Activated T-cell treated with anti-CD3 and anti-CD28 coated beads, Interleukin-2, amount 50 U/mL, for 1 hour (primary cell): ENCODE data around the gene PCGF2.

Experiments used
- DNase-seq: peaks from one replicate; pipeline ENCODE4 v3.0.0-alpha.2; 2020

PCGF2 gene

DNA sequence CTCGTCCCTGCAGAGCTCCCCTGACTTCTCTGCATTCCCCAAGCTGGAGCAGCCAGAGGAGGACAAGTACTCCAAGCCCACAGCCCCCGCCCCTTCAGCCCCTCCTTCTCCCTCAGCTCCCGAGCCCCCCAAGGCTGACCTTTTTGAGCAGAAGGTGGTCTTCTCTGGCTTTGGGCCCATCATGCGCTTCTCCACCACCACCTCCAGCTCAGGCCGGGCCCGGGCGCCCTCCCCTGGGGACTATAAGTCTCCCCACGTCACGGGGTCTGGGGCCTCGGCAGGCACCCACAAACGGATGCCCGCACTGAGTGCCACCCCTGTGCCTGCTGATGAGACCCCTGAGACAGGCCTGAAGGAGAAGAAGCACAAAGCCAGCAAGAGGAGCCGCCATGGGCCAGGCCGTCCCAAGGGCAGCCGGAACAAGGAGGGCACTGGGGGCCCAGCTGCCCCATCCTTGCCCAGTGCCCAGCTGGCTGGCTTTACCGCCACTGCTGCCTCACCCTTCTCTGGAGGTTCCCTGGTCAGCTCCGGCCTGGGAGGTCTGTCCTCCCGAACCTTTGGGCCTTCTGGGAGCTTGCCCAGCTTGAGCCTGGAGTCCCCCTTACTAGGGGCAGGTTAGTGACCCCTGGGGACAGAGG, 31.6 kb downstream of the PCGF2 start:
- DNase-seq = no peak

DNA sequence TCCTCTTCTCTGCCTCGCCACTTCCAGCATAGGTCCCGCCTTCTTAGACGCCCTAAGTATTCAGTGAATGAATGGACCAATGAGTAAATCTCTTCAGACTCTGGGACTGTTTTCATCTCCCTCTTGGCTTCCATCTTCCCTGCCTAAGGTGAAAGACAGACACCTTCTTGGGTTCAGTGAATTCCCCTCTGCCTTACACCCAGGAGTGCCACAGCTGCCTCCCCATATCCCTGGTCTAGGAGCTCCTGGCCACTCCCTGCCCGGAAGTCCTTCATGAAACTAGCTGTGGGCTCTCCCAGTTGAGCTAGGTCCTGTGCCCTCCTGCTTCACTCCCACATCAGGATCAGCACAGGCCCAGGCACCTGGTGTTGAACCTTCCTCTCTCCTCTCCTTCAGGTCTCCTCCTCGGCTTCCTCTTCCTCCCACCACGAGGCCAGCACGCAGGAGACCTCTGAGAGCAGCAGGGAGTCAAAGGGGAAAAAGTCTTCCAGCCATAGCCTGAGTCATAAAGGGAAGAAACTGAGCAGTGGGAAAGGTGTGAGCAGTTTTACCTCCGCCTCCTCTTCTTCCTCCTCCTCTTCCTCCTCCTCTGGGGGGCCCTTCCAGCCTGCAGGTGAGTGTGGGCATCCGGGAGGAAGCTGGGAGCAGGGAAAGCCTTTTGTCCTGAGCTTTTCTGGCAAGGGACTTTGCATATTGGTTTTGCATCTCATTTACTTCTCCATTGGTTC, 32.8 kb downstream of the PCGF2 start:
- no peak for DNase-seq

DNA sequence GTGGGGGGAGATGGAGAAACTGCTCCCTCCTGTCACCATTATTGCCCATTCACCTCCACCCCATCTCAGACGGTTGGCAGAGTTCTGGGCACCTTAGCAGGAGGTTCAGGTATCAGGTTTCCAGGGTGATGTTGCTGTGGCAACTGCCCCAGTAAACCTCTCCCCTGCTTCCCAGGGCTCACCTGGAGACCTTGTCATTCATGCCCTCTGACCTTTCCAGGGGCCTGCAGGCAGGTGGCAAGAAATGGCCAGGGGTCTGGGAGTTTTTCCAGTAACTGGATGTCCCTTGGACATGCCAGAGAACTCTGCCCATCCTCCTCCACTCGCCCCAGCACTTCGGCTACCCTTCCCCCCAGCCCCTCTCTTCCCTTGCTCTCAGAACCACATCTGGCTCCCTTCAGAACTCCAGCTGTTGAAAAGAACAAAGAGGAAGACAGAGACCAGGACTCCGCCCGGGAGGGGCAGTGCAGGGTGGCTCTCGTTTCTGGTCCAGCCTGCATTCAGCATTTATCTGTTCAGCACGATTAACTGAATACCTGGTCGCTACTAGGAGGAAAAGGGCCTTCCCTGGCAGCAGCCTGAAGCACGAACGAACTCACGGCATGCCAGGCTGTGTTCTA, 34.6 kb downstream of the PCGF2 start:
- DNase-seq = no peak

DNA sequence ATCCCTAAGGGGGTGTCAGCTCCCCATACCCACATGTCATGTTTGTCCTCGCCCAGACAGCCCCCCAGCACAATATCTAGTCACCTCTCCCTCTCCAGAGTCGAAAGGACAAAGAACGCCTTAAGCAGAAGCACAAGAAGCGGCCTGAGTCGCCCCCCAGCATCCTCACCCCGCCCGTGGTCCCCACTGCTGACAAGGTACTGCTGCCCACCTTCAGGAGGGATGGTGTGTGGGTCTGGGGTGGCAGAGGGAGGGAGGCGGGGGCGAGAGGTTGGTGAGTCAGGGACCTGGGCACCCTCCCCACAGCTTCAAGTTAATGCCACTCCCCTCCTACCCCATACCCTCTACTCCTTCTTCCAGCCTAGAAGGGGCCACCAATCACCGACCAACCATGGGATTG, 35.5 kb downstream of the PCGF2 start:
- no peak for DNase-seq

DNA sequence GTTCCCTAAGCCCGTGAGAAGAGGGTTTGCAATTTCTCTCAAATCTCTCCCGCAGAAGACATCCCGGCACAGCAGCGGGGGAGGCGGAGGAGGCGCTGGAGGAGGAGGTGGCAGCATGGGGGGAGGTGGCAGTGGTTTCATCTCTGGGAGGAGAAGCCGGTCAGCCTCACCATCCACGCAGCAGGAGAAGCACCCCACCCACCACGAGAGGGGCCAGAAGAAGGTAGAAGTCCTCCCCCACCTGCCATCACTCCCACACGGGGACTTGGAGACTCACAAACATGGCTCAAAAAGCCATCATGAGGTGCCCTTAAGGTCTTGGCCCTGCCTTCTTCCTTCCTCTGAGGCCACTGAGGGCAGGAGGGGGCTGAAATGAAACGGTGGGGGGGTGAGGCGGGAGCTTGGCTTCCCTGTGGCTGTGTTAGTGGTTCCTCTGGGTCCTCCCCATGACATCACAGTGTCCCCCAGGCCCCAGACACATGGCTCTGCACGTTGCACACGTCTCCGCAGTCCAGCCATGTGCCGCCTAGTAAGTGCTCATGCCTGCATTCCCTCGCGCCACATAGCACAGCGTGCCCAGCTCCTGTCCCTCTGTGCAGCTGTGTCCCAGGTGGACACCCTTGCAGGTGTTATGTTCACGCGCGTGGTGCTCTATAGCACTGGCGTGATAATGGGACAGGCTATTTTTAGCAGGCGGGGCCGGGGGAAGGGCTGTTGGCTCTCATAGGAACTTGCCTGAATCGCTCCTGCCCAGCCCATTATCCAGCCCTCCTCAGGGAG, 36.2 kb downstream of the PCGF2 start:
- DNase-seq = no peak

DNA sequence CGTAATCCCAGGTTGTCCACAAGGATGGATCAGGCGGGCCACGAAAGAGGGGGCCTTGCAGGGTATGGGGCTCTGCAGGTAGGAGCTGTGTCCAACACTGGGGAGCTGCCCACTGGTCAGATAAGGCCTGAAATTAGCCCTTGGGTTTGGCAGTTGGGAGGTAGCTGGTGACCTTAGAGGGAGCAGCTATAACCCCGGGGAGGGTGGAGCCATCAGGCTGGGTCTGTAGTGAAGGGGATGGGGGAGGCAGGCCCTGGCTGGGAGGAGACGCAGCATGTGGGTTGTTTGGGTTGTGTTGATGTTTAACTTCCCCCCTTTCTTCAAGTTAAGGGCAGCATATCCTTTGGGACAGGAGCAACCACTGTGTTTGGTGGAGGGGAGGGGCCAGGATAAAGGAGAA, 37.2 kb downstream of the PCGF2 start:
- DNase-seq = no peak

DNA sequence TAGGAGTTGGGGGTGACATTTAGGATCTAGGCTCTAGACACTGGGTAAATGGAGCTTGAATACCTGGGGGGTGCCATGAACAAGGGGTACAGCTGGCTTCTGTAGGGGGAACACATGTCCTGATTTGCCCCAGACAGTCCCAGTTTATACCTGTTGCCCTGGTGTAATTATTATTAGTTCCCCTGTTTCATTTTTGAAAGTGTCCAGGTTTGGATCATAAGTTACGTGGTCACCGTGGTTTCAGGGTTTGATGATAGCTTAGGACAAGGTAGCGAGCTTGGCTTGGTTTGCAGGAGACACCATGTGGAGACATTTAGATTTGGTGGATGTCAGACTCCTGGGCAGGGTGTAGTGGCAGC, 37.6 kb downstream of the PCGF2 start:
- DNase-seq = no peak

DNA sequence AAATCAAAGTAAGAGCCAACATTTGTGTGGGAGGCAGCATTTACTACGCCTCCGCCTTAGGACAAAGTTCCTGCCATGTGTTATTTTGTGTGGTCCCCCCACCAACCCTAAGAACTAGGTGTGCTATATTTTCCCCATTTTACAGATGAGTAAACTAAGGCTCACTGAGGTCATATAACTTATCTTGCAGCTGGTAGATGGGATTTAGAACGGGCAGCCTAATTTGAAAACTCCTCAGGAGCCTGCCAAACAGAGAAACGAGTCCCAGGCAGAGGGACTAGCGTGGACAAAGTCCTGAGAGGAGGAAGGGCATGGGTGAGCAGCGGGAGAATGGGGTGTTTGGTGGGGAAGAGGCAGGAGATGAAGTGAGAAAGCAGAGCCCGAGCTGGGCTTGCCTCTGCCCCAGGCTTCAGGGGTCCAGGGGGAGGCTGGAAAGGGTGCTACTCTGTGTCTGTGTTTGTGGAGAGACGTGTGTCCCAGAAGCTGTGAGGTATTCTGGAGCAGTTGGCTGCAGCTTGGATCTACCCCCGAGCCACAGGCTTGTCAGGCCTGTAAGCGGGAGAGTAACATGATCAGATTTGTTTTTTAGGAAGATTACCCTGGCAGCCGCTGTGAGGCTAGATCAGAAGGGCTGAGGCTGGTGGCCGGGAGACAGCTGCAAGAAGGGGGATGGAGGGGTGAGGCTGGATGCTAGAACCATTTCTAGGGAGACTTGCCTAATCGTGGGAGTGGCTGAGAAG, 38.1 kb downstream of the PCGF2 start:
- no peak for DNase-seq

DNA sequence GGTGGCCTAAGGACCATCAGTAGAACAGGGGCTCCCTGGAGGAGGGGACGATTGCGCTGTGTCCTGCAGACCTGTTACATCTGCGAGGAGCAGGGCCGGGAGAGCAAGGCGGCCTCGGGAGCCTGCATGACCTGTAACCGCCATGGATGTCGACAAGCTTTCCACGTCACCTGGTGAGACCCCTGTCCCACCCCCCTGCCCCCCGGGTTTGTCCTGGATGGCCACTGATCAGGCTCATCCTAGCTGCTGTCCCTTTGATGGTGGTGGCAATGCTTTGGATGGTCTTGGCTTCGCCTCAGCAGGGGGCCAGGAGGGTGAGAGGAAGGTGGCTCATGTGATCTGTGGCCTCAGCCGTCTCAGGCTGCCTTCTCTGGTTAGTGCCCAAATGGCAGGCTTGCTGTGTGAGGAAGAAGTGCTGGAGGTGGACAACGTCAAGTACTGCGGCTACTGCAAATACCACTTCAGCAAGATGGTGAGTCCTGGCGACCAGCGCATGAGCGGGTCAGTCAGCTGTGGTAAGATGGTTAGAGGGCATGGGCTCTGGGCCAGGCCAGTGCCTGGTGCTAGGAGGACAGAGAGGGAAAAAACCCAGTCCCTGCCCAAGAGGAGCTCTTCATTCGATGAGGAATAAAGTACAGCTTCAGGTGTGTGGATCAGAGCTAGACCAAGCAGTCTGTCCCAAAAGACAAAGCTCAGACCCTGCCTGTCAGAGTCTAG, 38.9 kb downstream of the PCGF2 start:
- no peak for DNase-seq

DNA sequence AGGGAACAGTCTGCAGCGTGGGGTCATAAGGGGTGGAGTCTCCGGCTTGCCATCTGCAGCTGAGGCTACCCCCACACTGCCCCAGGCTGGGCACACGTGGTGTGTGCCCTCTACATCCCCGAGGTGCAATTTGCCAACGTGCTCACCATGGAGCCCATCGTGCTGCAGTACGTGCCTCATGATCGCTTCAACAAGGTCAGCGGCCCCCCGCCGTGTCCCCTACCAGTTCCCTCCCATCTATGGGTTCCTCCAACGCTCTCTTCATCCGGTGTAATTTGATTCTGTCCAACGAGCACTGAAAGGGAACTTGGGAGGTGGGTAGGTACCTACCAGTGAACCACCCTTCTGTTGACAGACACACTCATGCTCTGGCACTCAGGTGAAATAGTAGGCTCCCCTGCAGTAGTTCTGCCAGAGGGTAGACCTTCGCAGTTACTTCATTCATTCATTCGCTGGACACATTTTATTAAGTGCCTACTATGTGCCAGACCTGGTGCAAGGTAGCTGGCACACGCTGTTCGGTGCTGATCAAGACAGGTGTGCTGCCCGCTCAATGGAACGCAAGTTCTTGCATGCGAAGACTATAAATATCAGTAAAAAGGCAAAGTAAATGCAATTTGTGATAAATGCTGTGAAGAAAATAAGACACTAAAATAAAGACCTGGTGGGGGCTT, 40.3 kb downstream of the PCGF2 start:
- no peak for DNase-seq

DNA sequence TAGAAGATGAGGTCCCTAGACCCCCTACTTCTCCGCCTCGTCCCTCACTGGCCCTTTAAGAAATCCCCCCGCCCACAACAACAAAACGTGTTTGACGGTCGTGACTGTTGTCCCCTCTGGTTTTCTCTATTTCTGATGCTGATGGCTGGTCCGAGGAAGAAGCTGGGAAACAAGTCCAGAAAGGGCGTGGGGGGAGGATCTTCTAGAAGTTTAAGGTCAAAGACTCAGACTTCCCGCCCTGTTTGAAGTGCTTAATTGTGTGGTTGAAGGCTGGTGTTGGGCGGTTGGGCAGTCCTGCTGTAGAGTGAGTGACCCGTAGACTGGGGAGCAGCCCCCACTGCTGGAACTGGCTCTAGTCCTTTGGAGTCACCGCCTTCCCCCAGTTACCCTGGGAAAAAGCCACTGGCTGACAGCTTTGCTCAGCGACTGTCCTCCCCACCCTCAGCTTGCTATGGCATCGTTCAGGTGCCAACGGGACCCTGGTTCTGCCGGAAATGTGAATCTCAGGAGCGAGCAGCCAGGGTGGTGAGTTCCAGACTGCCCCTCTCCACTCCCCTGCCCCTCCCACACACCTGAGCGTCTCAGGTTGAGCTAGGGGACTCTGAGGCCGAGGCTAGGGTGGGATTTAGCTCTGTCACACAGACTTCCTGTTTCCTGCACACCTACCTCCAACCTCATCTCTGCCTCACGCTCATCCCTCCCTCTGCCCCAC, 41.5 kb downstream of the PCGF2 start:
- peak; percentile 43 for DNase-seq

DNA sequence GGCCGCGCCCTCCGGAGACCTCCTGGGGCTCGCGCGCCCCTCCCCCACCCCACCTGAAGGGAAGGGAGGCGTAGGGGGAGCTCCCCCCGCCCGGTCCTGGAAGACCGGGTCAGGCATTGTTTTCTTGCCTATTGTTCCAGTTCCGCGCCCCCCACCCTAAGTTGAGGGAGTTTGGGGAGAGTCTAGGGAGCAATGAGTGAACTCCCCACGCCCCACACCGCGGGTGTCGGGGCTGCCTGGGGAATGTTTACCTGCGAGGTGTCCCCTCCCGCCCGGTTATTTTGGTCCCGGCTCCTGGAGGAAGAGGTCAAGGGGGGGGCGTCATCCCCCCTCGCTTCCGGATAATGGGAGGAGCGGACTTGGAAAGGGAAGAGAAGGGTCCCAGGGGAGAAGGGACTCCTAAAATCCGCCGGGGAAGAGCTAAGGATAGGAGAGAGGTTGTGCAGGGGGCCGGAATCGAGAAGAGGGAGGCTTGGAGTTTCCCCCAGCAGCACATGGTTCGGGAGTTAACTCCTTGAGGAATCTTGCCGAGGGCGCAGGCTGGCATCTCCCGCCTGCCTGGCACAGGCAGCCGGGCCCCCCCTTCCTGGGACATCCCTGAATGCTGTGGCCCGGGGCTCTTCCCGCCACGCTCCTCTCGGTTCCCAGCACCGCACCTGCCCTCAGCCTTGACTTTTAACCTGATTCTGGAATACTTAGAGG, 42.2 kb downstream of the PCGF2 start:
- DNase-seq = no peak

DNA sequence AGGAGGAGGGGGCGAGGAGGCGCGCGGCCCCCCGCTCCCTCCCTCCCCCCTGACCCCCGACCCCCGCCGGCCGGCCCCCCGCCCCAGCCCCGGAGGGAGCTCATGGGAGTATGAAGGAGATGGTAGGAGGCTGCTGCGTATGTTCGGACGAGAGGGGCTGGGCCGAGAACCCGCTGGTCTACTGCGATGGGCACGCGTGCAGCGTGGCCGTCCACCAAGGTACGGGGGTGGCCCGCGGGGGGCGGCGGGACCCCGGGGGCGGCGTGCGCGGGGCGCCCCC, 42.7 kb downstream of the PCGF2 start:
- DNase-seq = no peak

DNA sequence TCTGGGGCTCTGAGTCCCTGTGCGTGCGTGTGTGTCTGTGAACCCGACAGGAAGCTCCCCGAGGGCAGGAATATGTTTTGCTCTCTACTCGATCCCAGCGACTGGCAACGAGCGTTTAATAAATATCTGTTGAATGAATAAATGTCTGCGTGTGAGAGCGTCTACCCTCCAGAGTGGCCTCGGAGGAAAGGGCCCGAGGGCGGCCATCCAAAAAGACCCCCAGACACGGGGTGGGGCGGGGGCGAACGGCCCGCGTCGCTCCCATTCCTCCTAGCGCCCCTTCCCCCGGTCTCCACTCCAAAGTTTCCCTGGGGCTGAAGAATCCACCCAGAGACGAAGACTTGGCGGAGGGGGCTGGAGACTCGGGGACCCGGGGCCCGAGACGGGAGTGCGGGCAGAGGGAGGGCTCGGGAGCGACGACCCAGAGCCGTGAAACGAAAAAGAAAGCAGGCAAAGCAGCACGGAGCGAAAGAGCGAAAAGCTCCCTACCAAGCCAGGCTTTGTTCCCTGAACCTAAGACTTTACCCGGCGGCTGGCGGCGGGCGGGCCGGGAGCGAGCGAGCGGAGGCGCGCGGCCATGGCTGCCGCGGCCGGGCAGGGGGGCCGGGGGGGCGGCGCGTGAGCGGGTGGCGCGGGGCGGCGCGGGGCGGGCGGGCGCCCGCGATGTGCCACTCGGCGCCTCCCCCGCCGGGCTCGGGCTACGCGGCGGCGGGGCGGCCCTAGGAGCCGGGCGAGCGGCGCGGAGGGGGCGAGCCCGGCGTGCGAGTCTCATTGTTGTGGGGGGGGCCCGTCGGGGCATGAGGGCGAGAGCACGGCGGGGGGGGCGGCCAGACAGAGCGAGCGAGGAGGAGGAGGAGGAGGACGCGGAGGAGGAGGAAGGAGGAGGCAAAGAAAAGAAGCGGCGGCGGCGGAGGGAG, 43.3 kb downstream of the PCGF2 start, which contains the start of gene MLLT6:
TSS of gene MLLT6 (plus strand) at position 668 of the 917 bp plus-strand sequence. CDS start 360 bp downstream, outside the sequence.
- peak; percentile 84 for DNase-seq

DNA sequence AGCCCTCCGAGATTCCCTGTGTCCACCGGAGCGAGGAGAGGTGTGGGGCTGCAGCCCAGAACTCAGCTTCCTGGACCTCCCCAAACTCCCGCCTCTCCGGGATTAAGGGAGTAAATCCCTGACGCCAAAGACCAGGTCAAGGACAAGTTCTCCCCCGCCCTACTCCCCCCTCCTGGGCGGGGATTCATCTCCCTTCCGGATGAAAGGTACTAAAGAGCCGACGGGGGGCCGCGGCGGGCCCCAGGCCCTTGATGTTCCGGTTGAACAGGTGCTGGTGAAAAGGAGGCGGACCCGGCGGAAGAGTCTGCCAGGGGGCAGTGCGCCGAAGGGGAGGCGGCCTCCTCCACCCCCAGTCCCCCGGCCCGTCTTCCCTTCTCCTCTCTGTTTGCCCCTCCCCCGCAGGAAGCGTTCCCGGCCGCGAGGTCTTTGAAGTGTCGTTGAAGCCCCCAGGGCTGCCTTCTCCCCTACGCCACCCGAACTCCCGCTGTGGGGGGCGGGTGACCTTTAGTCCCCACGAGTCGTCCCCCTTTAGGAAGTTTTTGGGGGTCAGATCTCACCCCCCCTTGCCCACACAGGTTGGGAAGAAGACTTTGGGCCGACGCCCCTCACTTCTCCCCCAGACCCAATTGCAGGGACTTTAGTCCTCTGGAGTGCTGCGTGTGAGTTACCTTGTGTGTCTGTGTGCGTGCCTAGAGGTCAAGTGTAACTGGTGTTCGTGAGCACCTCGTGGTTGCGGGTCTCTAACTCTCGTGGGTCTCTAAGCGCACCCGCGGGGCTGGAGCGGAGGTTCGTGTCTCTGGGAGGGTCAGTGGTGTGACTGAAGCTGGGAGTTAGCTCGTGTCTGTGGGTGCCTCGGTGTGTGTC, 44.2 kb downstream of the PCGF2 start:
- DNase-seq = peak; percentile 67

DNA sequence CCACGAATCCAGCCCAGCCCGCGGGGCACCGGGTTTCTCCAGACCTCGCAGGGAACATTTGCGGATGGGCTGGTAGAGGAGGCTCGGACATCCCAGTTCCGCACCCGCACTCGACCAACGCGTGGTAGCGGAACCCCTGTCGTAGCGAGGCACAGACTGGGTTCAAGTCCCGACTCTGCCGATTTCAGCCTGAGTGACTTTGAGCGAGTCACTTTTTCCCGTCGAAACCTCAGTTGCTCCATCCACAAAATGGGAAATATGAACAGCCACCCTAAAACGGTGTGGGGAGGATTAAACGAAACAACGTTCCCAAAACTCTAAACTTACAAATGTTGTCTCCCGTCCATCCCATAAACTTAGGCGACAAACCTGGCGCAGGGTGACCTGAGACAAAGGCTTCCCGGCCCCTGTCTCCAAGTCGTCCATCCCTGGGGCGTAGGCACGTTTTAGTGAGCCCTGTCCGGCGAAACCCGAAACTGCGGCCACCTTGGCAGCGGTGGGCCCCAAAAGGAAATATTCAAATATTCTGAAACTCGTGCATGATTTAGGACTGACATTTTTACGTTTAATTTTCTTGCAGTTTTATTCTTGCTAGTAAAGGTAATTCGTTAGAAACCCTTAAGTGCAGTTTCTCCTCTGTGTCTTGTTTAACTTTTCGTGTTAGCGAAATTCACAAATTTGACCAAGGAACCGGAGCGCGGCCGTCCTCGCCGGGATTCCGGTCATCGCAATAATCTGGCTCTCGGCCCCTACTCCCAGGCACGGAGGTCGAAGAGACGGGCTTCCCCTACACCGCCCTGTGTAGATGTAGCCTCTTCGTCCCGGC, 45.0 kb downstream of the PCGF2 start:
- peak; percentile 30 for DNase-seq

DNA sequence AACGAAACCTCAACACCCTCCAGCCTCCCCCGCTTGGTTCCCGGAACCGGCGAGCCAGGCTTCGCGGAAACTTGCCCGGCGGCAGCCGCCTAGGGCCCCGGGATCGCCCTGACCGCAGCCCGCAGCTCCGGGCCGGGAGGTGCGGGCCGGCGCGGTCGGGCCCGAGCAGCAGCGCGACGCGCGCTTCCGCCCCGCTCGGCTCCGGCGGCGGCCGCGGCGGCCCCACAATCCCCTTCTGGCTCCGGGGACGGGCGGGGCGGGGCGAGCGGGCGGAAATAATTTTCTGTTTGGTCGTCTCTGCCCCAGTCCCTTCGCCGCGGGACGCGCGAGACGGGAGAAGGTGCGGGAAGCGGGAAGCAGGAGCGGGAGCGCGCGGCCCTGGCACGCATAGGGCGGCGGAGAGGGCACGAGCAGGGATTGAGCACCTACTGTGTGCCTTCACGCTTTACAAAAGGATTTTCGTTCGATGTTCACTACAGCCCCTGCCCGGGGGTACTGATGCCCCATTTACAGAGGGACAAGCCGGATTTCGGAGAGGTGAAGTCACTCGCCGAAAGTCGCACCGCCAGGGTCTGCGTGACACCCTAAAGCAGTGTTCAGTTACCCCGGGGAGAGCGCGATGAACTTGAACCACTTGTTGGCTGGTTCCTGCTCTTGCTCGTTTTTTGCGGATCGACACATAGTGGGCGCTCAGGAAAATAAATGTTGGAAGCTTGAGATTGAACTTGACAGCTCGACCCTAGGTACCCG, 45.8 kb downstream of the PCGF2 start:
- DNase-seq = peak; percentile 82
